IPS-20b (cell line): ENCODE data around the gene PARG.

Experiments
- H3K27ac ChIP-seq: one replicate; pipeline ENCODE4 v1.5.1; 2013; ENCODE audit warnings: low read length
- H3K27me3 ChIP-seq: 2 replicates; pipeline ENCODE4 v1.6.1; 2013; ENCODE audit warnings: mild to moderate bottlenecking, low read length, inconsistent platforms; ENCODE audit not compliant: insufficient read depth
- H3K36me3 ChIP-seq: 2 replicates; pipeline ENCODE4 v1.6.1; 2013; ENCODE audit warnings: low read depth, mild to moderate bottlenecking, inconsistent platforms, low read length, moderate library complexity; ENCODE audit not compliant: insufficient read depth
- H3K4me1 ChIP-seq: 2 replicates; pipeline ENCODE4 v1.6.1; 2013; ENCODE audit warnings: mild to moderate bottlenecking, control low read depth, inconsistent platforms, low read length, moderate library complexity; ENCODE audit not compliant: insufficient read depth
- H3K4me3 ChIP-seq: 2 replicates; pipeline ENCODE4 v1.5.1; 2013; ENCODE audit warnings: mild to moderate bottlenecking, low read length, inconsistent platforms
- H3K9ac ChIP-seq: 2 replicates; pipeline ENCODE4 v1.6.1; 2013; ENCODE audit warnings: low read depth, mild to moderate bottlenecking, inconsistent platforms, low read length, moderate library complexity
- H3K9me3 ChIP-seq: 2 replicates; pipeline ENCODE4 v1.6.1; 2013; ENCODE audit warnings: mild to moderate bottlenecking, low read depth, low read length, inconsistent platforms; ENCODE audit not compliant: insufficient read depth

Gene PARG

GRCh38 chr10:49768329-49768728 is 173.5 kb downstream of the PARG start:
- Histone ChIP-seq H3K27me3 (peaks cover 16% of the 10 kb centered on the region; the same call in 1 of the 2 replicates), H3K4me1 (no peaks in the 10 kb centered on the region; the same call in 1 of the 2 replicates)

More at GRCh38 chr10:49768329-49768728, 173.5 kb downstream of the PARG start:
- Histone ChIP-seq H3K9me3 (no peaks in the 10 kb centered on the region), H3K36me3 (no peaks in the 10 kb centered on the region), H3K27ac (no peak overlapping the region), H3K4me3 (no peak overlapping the region), H3K9ac (no peak overlapping the region)
